CD4-positive, CD25-positive, alpha-beta regulatory T cell (primary cell): Measurements from ENCODE around the gene C8G. TPM values are rescaled to one million over a fixed set of nuclear protein-coding genes. Genes with fewer than 3 reads are reported as not detected.

ENCODE experiments used
- ATAC-seq, 2 donors: fragments of 150-1000 bp; cut with Tn5 transposase; one replicate each; pipeline ENCODE4 v1.10.0; 2021; ENCODE audit warnings: low read depth in 2 of 2, moderate number of reproducible peaks in 2 of 2, moderate library complexity in 1 of 2
- DNase-seq, 3 donors: peaks; one replicate each; pipeline versions ENCODE4 v3.0.0 to v3.0.0-alpha.2; 2012 to 2022; ENCODE audit warnings: mixed read lengths in 1 of 3
- H3K27ac ChIP-seq: one replicate; pipeline ENCODE4 v1.7.0; 2013; ENCODE audit warnings: mild to moderate bottlenecking, low read length; ENCODE audit not compliant: insufficient read depth, poor library complexity, severe bottlenecking
- H3K27me3 ChIP-seq: one replicate; pipeline ENCODE4 v1.7.0; 2013; ENCODE audit warnings: low read length; ENCODE audit not compliant: control insufficient read depth, insufficient read depth
- H3K36me3 ChIP-seq: one replicate; pipeline ENCODE4 v1.7.0; 2013; ENCODE audit warnings: mild to moderate bottlenecking, low read length, moderate library complexity; ENCODE audit not compliant: control insufficient read depth, insufficient read depth
- H3K4me1 ChIP-seq: 2 replicates; pipeline ENCODE4 v1.7.0; 2013; ENCODE audit warnings: mild to moderate bottlenecking, low read length; ENCODE audit not compliant: insufficient read depth, control insufficient read depth, poor library complexity, severe bottlenecking
- H3K4me3 ChIP-seq: one replicate; pipeline ENCODE4 v1.7.0; 2013; ENCODE audit warnings: low read depth, mild to moderate bottlenecking, low read length, moderate library complexity
- H3K9me3 ChIP-seq, 2 experiments: 1 replicate in 1 of 2; 2 replicates in 1 of 2; pipeline ENCODE4 v1.7.0; 2013; ENCODE audit warnings: low read length in 2 of 2, mild to moderate bottlenecking in 1 of 2, moderate library complexity in 1 of 2; ENCODE audit not compliant: control insufficient read depth in 2 of 2
- H3K27ac Mint-ChIP-seq, 3 donors: one replicate each; pipeline ENCODE4 v1.8.0; 2020 to 2022; ENCODE audit warnings: mild to moderate bottlenecking in 3 of 3, mixed read lengths in 3 of 3, moderate library complexity in 2 of 3
- H3K27me3 Mint-ChIP-seq: one replicate; pipeline ENCODE4 v1.8.0; 2022; ENCODE audit warnings: mild to moderate bottlenecking, mixed read lengths
- H3K36me3 Mint-ChIP-seq: one replicate; pipeline ENCODE4 v1.8.0; 2020; ENCODE audit warnings: mixed read lengths
- H3K4me1 Mint-ChIP-seq, 4 donors: one replicate each; pipeline ENCODE4 v1.8.0; 2020 to 2022; ENCODE audit warnings: mixed read lengths in 4 of 4, mild to moderate bottlenecking in 1 of 4
- H3K4me3 Mint-ChIP-seq, 4 donors: one replicate each; pipeline ENCODE4 v1.8.0; 2020 to 2022; ENCODE audit warnings: mild to moderate bottlenecking in 4 of 4, mixed read lengths in 4 of 4, moderate library complexity in 3 of 4
- H3K9me3 Mint-ChIP-seq, 7 donors: one replicate each; pipeline ENCODE4 v1.8.0; 2020 to 2022; ENCODE audit warnings: mixed read lengths in 7 of 7, mild to moderate bottlenecking in 3 of 7, moderate library complexity in 2 of 7
- polyA plus RNA-seq, 4 donors: library from polyadenylated mRNA; unstranded; fragments of 300-500 nt; fragmentation: Illumina TruSeq; gene quantifications; one replicate each; pipeline ENCODE4 v1.2.3, GENCODE V29; 2021
- total RNA-seq: library from RNA; stranded (reverse); gene quantifications from one replicate; pipeline ENCODE4 v1.2.3, GENCODE V29; 2022

Gene C8G
- total and polyA plus RNA-seq, 5 donors from 2014 or later: 0.96 to 1.1 TPM; not detected in 3

- ATAC-seq: no peak
- Histone ChIP-seq H3K4me1 (no peaks in the 10 kb centered on the region), H3K4me3 (no peak overlapping the region), H3K27me3 (no peaks in the 10 kb centered on the region), H3K9me3 (no peaks in the 10 kb centered on the region), H3K36me3 (peaks cover 18% of the 10 kb centered on the region), H3K27ac (no peak overlapping the region)
- Mint-ChIP-seq H3K36me3 (peaks cover 12% of the 10 kb centered on the region), H3K4me3 (no peak overlapping the region), H3K27ac (peak overlapping the region in 1 of 3 donors; percentile 62), H3K4me1 (peaks cover 0 to 6% (median 4%) of the 10 kb centered on the region in 4 donors), H3K27me3 (no peaks in the 10 kb centered on the region), H3K9me3 (no peaks in the 10 kb centered on the region)
- DNase-seq: no peak
Measured at GRCh38 chr9:136930014-136930413, 15.0 kb upstream of the C8G start.

GRCh38 chr9:136931611-136932130 is 13.4 kb upstream of the C8G start:
- Histone ChIP-seq H3K27me3 (no peaks in the 10 kb centered on the region), H3K4me1 (no peaks in the 10 kb centered on the region), H3K27ac (no peak overlapping the region), H3K4me3 (no peak overlapping the region), H3K9me3 (no peaks in the 10 kb centered on the region), H3K36me3 (peaks cover 5% of the 10 kb centered on the region)
- Mint-ChIP-seq H3K4me3 (no peak overlapping the region), H3K27ac (peak overlapping the region in 1 of 3 donors; percentile 50), H3K36me3 (peaks cover 13% of the 10 kb centered on the region), H3K4me1 (peaks cover 0 to 6% (median 4%) of the 10 kb centered on the region in 4 donors), H3K9me3 (no peaks in the 10 kb centered on the region), H3K27me3 (no peaks in the 10 kb centered on the region)
- no peak for ATAC-seq
- no peak for DNase-seq

GRCh38 chr9:136934277-136934676 is 10.8 kb upstream of the C8G start:
- H3K27ac Mint-ChIP-seq: peak overlapping the region in 1 of 3 donors; percentile 63
- no peak overlapping the region for H3K4me3 ChIP-seq

DNA sequence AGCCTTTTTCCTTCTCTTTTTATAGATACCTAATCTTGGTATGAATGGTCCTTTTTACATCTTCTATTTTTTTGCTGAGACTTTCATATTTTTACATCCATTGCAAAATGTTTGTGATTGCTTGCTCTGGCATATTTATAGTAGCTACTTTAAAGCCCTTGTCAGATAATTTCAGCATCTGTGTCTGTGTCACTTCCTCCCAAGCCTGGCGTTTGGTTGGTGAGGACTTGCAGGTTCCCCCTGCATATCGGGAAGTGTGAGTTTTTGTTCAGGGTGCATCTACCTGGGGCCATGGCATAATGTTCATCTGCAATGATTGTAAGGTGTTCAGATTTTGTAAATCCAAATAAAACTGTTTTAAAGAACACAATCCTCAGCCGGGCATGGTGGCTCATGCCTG is 9.4 kb upstream of the C8G start:
- H3K4me1 ChIP-seq: no peaks in the 10 kb centered on the region
- DNase-seq (no peak), ATAC-seq (no peak)
- no peaks in the 10 kb centered on the region for H3K27me3 Mint-ChIP-seq
- no peaks in the 10 kb centered on the region for H3K27me3 ChIP-seq
- H3K27ac Mint-ChIP-seq: no peak overlapping the region
- peaks cover 9% of the 10 kb centered on the region for H3K36me3 ChIP-seq
- no peak overlapping the region for H3K4me3 ChIP-seq
- H3K9me3 Mint-ChIP-seq: peaks cover 0 to 3% (median 0%) of the 10 kb centered on the region in 7 donors
- H3K9me3 ChIP-seq: no peaks in the 10 kb centered on the region
- no peak overlapping the region for H3K27ac ChIP-seq
- no peak overlapping the region for H3K4me3 Mint-ChIP-seq
- H3K4me1 Mint-ChIP-seq: peaks cover 0 to 9% (median 3%) of the 10 kb centered on the region in 4 donors
- H3K36me3 Mint-ChIP-seq: peaks cover 20% of the 10 kb centered on the region

More at GRCh38 chr9:136934277-136934676, 10.8 kb upstream of the C8G start:
- H3K9me3 Mint-ChIP-seq: peaks cover 0 to 3% (median 0%) of the 10 kb centered on the region in 7 donors
- peaks cover 18% of the 10 kb centered on the region for H3K36me3 Mint-ChIP-seq
- Histone ChIP-seq H3K36me3 (no peaks in the 10 kb centered on the region), H3K9me3 (no peaks in the 10 kb centered on the region), H3K27ac (no peak overlapping the region), H3K27me3 (no peaks in the 10 kb centered on the region), H3K4me1 (no peaks in the 10 kb centered on the region)
- peaks cover 0 to 7% (median 3%) of the 10 kb centered on the region in 4 donors for H3K4me1 Mint-ChIP-seq
- ATAC-seq: no peak
- no peak for DNase-seq
- no peaks in the 10 kb centered on the region for H3K27me3 Mint-ChIP-seq
- H3K4me3 Mint-ChIP-seq: no peak overlapping the region

DNA sequence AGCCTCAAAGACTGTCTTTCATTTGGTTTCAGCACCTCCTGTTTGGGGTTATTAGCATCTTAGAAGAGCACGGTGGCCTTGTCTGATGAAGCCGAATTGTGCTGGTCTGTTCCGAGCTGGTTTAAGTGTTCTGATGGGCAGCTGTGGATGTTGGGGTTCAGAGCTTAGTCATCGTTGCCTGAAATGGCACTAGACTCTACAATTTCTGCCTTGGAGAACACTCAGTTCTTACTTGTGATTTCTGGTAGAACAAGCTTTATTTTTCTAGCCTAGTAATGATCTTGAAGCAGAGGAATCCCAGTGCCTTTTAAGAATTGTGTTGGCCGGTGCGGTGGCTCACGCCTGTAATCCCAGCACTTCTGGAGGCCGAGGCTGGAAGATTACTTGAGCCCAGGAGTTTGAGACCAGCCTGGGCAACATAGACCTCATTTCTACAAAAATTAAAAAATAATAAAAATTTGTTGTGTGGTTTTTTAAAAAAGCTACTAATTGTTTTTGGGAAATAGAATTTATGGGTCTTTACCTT is 8.3 kb upstream of the C8G start:
- peaks cover 20% of the 10 kb centered on the region for H3K36me3 Mint-ChIP-seq
- H3K4me1 ChIP-seq: no peaks in the 10 kb centered on the region
- H3K36me3 ChIP-seq: peaks cover 19% of the 10 kb centered on the region
- H3K4me3 Mint-ChIP-seq: peak overlapping the region in 1 of 4 donors; percentile 34
- DNase-seq: no peak
- no peak for ATAC-seq
- no peaks in the 10 kb centered on the region for H3K27me3 ChIP-seq
- no peaks in the 10 kb centered on the region for H3K9me3 ChIP-seq
- H3K9me3 Mint-ChIP-seq: peaks cover 0 to 3% (median 0%) of the 10 kb centered on the region in 7 donors
- no peak overlapping the region for H3K27ac ChIP-seq
- H3K4me3 ChIP-seq: no peak overlapping the region
- H3K27me3 Mint-ChIP-seq: no peaks in the 10 kb centered on the region
- peaks cover 0 to 9% (median 3%) of the 10 kb centered on the region in 4 donors for H3K4me1 Mint-ChIP-seq
- peak overlapping the region in 1 of 3 donors; percentile 22 for H3K27ac Mint-ChIP-seq

- DNase-seq (no peak), ATAC-seq (no peak)
- Histone ChIP-seq H3K27me3 (no peaks in the 10 kb centered on the region), H3K4me3 (no peak overlapping the region), H3K36me3 (peaks cover 26% of the 10 kb centered on the region), H3K4me1 (peaks cover 2% of the 10 kb centered on the region), H3K27ac (no peak overlapping the region), H3K9me3 (no peaks in the 10 kb centered on the region)
- peak overlapping the region in 1 of 4 donors; percentile 28 for H3K4me3 Mint-ChIP-seq
- no peak overlapping the region for H3K27ac Mint-ChIP-seq
- peaks cover 0 to 3% (median 0%) of the 10 kb centered on the region in 7 donors for H3K9me3 Mint-ChIP-seq
- H3K36me3 Mint-ChIP-seq: peaks cover 20% of the 10 kb centered on the region
- H3K4me1 Mint-ChIP-seq: peaks cover 0 to 9% (median 3%) of the 10 kb centered on the region in 4 donors
- no peaks in the 10 kb centered on the region for H3K27me3 Mint-ChIP-seq
Measured at GRCh38 chr9:136937186-136938001, 7.6 kb upstream of the C8G start.

DNA sequence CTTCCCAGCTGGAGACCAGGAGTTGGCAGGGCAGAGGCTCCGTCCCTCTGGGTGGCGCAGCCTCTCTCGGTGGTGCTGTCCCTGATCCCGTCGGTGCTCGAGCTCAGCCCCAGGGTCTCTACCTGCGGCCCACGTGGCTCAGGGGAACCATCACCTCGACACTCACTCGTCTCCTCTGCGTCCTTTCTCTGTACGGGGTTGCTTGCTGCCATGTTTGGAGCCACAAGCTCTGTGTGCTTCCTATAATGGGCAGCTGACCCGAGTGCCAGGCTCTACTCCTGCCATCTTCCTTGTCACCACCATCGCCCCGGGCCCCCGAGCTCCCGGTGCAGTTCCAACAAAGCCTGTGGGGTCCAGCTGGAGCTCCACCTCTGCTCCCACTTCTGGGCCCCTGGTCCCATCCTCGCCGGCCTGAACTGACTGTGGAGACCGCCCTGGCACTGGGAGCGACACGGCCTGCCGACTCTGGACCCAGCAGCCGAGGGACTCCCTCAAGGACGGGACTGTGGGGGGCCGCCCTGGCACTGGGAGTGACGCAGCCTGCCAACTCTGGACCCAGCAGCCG is 5.5 kb upstream of the C8G start:
- no peak for ATAC-seq

More for the DNA sequence above, 5.5 kb upstream of the C8G start:
- peaks cover 17% of the 10 kb centered on the region for H3K4me1 ChIP-seq
- H3K27me3 ChIP-seq: no peaks in the 10 kb centered on the region
- no peak overlapping the region for H3K4me3 ChIP-seq
- H3K36me3 ChIP-seq: peaks cover 30% of the 10 kb centered on the region
- peaks cover 0 to 3% (median 0%) of the 10 kb centered on the region in 7 donors for H3K9me3 Mint-ChIP-seq
- H3K27ac ChIP-seq: no peak overlapping the region
- H3K27ac Mint-ChIP-seq: no peak overlapping the region
- H3K4me1 Mint-ChIP-seq: peaks cover 0 to 11% (median under 1%) of the 10 kb centered on the region in 4 donors
- H3K36me3 Mint-ChIP-seq: peaks cover 14% of the 10 kb centered on the region
- peaks cover under 1% of the 10 kb centered on the region for H3K27me3 Mint-ChIP-seq
- DNase-seq: no peak
- no peaks in the 10 kb centered on the region for H3K9me3 ChIP-seq
- peak overlapping the region in 2 of 4 donors; percentile 24 to 85 for H3K4me3 Mint-ChIP-seq
